NCI-H345 (cell line): ENCODE measurements around the gene C5orf15.
A peak's percentile ranks its signal among the peaks of the same experiment; 100 is the strongest.

Experiments
- DNase-seq: peaks from one replicate; lab custom pipeline; 2025; lab: John Stamatoyannopoulos, UW

Gene C5orf15

DNA sequence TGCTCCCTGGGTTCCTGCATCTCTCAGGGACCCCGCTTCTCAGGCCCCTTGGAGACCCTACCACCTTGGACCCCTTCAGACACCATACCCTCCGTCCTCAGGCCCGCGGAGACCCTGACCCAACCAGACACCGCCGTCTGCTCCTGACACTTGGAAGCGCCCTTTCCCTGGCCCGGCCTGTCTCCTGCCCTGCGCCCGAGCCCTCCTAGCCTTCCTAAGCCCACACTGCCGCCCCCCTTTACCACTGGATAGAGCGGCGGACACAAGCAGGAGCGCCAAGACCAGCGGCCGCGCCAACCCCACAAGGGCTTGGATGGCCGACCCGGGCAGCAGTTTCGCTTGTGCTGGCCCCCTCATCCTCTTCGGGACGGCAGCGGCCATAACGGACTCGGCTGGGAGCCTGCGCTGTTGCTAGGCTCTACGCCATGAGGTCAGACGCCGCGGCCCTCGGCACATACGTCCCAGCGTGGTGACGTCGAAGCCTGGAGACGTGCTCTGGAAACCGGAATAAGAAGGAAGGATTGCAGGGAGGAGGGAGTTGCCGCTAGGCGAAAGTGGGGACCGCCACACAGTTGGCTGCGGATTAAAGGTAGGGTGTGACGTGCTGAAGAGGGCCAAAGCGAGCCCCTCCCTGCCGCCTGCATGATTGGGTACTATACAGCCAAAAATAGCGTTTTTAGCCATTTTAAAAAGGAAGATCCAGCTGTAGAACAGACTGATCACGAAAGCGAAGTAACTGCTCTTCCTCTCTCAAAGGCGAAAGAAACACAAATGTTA, at the start of gene C5orf15:
Gene C5orf15 (minus strand): TSS at position 422 of the 777 bp plus-strand sequence. CDS start 41 bp downstream, at position 381.
- DNase-seq: peak; percentile 93

DNA sequence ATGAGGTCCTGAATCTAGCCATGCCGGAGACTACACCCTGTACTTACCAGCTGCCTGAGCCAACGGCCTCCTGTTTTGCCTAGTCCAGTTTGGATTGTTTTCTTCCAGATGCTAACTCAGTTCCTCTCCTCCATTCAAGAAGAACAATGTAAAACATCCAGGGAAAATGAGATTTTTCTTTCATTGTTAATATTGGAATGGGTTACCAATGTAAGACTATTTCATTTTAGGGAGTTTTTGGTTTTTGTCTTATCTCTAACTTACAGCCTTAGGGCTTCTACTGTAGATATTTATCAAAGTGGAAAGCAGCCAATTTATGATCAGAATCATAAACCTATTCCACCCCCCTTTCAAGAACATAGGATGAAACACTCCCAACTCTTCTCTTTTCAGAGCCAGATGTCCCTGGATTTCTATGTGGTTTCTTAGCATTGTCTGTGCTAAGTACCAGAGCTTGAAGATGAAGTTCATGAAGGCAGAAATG, 39.9 kb upstream of the C5orf15 start:
- DNase-seq: no peak

DNA sequence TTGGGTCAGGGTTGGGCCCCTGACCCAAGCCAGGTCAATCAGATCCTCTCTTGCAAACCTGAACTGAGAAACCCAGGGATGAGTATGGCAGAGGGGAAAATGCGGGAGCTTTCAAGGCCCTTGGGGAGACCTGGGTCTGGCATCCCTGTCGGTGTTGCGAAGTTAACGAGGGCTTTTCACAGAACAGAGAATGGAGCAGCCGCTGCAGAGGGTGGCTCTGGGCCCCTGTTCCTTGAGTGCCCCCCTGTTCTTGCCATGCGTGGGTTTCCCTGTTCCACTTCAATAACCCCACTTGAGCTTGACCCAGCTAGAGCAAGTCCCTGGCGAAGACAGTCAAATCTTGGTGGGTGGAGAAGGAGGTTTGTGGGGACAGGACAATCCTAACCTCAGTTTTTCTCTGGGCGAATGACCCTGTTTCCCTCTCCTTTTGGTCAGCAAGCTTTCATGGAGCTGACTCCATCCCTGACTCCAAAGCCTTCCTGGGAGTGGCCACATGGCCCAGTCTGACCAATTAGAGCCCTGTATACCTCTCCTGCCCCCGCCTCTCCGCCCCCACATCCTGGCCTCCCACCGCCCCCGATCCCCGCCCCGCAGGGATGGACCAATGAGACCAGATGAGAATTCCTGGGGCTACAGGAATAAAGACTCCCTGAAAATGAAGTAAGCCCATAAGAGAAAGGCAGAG, 39.3 kb upstream of the C5orf15 start:
- no peak for DNase-seq

DNA sequence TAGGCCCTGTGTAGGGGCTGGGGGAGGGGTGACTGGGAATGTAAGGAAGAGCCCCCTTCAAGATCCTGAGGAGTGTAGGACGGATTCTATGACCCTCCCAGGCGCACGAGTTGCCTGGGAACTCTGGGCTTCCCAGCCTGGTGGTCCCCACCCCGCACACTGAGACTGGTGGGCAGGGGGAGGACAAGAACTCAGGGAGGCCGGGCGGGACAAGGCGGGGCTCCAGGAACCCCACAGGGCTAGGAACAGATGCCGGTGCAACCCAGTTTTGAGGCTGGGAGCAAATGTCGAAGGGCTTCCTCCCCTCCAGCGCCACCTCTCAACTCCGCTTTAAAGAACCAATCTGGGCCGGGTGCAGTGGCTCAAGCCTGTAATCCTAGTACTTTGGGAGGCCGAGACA, 37.7 kb upstream of the C5orf15 start:
- no peak for DNase-seq

DNA sequence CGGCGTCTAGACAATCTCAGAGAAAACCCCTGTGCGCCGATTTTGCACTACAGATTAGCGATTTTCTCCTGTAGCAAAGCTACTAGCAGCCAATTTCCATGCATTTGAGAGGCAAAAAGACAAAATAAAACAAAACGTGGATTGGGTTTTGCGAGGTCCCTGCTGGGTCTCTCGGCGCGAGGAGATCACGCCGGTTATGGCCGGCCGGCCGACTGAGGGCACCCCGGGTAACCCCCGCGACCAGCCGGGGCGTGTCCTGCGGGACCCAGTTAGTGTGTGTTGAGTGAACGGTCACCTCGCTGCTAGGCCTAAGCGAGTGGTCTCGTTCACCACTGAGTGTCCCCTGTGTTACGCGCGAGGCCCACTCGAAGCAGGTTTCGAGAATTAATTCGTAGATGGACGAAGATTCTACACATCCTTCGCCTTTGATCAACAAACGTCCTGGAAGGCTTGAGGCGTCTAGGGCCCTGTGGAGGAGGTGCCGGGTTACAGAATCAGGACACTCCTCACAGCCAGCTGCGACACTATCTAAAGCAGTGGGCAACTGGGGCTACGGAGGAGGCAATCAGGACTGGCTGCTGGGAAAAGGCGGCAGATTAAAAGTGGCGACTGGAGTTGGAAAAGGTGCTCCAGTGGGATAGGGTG, 37.1 kb upstream of the C5orf15 start:
- no peak for DNase-seq

DNA sequence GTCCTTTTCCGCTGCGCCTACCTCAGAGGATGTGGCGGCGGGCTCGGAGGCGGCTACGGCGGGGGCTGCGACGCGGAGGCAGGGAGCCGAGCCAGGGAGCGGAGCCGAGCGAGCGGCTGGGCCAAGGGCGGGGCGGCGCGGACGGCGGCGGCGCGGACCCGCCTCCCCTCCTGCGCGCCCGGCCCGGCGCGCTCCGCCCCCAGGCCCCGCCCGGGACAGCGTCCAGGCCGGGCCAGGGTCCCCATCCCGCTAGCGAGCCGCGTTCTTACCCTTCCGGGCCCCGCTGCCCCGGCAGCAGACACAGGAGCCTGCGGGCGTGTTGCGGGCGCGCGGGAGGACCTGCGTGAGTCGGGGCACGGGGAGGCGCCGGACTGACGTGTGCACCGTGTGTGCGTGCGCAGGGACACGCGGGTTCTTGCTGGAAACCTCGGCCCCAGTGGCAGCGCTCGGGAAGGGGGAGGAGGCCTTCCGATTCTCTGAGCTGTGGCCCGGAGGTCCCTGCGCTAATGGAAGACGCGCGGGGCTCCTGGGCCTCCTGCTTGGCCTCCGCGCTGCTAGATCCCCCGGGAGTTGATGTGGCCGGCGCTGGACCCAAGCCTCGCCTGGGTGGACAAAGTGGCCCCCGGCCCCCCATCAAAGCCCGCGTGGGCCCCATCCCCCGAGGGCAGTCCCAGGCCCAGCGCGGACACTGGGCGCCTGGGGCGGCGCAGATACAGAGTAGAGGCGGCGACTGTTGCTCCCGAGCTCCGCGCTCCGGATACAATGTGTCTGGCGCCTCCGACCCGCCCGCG, 36.4 kb upstream of the C5orf15 start, which contains the start of gene VDAC1:
Gene VDAC1 (minus strand): TSS at position 350 of the 791 bp plus-strand sequence. CDS start 11,963 bp downstream, outside the sequence.
- DNase-seq: peak; percentile 76

DNA sequence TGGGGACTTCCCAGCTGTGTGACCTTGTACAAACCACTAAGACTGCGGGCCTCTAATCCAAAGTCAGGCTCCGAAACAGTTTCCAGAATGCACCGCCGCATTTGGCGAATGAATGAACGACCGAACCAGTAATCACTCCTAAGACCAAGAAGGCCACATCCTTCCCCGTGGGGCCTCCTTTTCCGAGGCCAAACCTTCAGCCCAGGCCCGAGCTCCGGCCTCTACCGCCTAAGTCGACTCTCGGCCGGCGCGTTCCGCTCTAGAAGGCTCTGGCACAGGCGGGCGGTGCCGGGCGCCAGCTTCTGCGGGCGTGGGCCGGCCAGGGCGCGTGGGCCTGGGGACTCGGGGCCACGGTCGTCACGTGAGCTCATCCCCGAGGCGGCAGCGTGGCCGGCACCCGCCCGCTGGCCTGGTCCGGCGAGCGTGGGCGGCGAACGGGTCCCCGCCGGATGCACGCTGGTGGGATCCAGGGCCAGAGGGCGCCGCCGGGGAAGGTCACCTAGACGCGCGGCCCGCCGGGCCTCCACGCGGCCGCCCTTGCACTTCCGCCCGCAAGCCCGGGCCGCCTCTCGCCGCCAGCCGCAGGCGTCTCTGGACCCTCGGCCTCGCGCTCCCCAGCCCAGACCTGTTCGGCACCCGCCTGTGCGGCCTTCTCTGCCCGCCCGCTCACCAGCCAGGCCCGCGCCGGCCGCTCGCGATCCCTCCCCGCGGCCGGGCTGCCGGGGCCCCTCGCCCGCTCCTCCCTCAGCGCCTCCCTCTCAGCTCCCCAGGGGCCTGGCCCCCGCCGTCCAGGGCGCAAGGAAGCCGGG, 35.6 kb upstream of the C5orf15 start:
- DNase-seq: no peak

DNA sequence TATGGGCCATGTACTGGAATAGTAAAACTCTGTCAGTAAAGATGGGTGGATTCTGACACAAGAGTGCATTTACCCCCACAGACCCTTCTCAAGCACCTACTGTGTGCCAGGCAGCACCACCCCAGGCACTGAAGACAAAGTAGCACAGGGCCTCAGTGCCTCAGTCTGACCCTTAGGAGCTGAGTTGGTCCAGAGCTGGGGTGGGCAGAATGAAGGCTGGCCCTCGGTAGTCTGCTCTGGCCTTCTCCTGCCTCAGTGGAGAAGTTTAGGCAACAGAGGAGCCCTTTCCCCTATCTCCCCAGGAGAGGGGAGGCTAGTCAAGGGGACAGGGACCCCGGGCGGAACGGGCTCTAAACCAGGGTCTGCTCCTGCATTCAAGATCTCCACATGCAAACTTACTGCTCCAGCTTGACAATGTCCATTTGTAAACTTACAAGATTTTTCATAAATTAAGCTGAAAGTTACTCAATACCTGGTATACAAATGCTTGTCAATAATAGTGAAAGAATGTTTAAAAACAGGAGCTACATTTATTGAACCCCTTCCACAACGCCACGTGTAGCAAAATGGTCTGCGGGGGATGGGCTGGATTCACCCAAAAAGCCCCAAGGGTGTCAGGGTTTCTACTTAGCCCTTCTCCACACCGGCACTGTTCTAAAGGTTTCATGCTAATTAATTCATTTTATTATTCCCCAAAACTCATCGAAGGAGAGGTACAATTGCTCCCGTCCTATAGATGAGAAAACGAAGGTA, 34.8 kb upstream of the C5orf15 start:
- DNase-seq: no peak

DNA sequence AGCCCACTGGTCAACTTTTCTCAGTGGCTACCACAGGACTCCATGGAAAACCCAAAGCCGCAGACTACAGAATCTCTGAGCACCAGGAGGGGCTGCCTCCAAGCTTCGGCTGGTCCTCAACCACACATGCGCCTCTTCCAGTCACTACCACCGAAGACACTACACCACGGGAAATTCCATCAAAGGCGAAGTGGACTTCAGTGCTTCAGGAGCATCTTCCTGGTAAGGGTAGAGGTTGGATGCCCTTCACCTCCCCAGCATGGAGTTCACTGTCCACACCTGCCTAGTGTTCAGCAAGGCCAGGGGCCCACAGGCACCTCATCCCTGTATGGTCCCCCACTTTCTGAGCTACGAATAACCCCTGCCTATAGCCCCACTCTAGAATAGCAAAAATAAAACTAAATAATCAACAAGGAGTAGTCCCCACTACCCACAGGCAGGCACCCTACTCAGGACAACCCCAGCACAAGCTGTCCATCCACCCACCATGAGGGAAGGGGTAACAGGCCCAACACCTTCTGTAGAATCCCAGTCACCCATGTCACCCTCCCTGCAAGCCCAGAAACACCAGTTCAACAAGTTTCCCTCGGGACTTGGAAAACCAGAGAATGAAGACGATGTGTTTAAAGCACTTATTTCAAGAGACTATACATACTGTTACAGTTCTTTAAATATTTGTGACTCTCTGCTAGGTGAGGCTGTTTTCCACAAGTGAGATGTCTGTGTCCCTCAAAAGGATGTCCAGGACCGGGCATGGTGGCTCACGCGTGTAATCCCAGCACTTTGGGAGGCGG, 33.7 kb upstream of the C5orf15 start:
- no peak for DNase-seq

DNA sequence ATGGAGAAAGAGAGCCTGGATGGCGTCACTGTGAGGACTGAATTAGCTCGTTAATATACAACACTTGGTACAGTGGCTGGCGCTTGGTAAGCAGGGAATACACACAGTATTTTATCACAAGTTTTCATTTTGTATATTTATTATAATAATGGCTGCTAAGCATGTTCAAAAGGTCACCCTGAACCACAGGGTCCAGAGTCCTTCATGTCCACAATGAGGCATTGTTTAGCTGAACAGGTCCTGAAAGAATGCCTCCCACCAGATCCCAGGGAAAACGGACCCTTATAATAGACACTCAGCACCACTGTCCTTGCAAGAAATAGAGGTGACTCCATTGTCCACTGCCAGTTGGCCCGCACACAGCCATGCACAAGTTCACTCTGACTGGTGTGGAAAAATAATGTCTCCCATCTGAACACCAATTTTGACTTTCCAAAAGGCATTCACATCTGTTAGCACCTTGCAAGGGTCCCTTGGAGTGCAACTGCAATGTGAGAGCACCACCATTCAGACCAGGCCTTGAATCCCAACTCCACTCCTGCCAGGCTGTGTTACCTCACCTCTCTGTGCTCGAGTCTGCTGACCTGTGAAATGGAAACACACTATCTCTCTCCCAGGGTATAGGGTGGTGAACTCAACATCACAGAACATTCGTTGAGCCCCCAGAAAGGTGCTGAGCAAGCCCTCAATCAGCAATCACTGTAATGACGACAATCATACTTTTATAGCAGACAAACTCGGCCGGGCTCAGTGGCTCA, 32.5 kb upstream of the C5orf15 start:
- DNase-seq: no peak

DNA sequence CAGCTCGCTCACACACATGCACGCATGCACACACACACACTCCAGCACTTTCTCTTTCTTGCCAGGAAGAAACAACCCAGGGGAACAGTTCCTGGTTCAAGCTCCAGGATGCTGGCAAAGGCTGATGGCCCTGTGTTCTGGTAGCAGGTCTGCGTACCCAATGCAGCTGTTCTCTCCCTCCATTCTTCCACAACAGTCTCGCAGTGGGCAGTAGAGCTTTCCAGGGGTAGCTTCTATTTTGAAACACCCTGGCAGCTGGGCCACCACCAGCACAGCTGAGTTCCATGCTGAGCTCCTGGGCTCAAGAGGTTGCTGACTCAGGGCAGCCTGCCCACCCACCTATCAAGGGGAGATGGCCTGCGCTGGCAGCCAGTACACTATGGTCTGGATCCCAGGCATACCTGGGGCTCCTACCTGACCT, 31.7 kb upstream of the C5orf15 start:
- DNase-seq: no peak

DNA sequence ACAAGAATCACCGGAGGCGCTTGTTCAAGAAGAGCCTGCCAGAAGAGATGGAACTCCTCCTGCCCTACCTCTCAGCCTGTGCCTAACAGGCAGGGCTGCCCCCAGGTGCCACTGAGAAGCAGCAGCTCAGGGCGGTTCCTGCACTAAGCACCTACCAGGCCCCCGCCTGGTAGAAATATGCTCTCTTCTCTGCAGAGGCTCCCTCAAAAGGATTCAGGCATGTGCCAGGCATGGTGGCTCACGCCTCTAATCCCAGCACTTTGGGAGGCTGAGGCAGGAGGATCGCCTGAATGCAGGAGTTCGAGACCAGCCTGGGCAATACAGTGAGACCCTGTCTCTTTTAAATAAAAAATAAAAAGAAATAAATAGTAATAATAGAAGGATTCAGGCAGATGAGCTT, 30.4 kb upstream of the C5orf15 start:
- DNase-seq: no peak

DNA sequence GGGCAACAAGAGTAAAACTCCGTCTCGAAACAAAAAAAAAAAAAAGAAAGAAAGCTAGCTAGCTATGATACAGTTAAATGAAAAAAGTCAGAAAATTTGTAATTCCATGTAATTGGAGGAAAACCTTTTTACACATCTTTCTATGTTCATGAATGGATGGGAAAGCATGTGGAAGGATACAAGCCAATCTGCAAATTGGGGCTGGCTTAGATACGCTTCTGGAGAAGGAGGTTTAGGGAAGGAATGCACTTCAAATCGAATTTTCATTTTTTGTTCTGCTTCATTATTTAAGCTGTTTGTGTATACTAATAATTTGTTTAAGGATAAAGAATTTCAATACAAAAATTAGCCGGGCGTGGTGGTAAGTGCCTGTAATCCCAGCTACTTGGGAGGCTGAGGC, 29.6 kb upstream of the C5orf15 start:
- DNase-seq: no peak

DNA sequence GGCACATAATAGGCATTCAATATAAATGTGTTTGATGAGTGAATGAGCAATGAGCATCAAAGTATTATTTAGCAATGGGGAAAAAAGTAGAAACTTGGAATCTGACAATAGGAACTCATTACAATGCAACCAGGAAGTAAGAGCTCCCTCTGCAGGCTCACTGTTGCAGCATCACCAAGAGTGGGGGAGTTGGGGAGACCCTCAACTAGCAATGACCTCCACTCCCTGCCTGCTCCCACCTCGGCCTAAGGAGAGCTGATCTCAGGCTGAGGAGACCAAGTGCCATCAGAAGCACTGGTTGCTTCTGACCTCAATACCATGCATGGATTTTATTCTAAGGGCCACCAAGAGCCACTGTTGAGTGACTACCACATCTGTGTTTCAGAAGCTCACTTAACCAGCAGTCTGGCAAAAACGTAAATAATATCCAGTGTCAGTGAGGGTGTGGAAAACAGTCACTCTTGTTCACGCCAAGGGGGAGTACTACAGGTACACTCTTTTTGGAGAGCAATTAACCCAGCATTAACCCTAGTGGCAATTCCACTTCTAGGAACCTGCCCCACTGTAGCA, 28.3 kb upstream of the C5orf15 start:
- DNase-seq: no peak

DNA sequence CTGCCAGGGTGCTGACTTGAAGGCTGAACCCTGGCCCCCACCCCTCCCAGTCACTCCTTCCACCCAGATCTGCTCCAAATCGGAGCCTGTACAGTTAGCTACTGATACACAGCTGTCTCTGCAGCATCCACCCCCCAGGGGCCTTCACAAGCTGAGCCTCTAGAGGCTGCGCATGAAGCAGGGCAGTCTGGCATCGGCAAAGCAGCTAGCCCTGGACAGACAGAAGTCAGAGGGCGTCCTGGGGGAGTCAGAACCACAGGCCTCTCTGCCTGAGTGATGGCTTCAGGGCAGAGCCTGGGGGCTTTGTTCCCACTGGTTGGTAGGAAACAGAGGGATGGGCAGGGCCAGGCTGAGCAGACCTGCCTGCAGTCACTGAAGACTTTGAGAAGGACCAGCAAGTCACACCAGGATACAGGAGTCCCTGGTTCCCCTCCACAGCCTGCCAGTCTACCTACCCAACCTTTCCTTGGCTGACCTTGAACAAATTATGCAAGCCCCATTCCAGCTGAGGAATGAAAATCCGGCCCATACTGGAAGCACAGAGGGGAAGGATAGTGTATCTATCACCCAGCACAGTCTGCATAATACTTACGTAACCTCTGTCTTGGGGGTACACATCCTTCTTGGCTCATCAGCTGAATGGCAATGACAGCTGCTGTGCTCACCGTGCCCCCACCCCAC, 27.6 kb upstream of the C5orf15 start:
- DNase-seq: no peak

DNA sequence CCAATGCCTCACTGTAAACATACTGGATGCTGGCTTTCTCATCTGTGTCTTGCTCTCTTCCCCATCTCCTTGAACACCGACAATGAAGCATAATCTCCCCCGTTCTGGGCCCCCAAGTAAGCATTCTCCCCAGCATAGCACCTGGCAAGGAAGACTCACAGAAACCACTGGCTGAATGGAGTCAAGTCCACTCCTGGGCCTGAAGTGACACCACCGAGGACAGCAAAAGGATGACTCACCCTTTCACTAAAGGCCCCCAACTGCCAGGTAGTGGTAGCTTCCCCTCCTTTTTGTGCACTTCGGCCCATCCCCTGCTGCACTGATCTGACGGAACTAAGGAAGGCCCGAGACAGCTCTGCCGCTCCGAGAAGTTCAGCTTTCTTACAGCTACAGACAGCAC, 26.9 kb upstream of the C5orf15 start:
- DNase-seq: no peak

DNA sequence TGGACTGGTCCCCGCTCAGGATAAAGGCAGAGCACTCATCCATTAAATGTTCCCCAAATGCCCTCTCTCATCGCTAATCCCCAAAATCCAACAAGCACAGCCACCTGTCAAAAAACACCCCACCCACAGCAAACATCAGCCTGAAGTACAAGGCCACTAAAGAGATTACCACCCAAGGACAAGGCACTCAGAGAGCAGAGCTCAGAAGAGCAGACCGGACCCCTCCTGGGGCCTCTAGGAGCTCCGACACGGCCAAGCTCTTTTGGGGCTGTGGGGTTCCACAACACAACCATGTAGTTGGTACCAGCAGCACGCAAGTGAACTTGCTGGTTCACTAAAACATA, 26.5 kb upstream of the C5orf15 start:
- no peak for DNase-seq
